Measurements from ENCODE around the gene IFFO2.

DNA sequence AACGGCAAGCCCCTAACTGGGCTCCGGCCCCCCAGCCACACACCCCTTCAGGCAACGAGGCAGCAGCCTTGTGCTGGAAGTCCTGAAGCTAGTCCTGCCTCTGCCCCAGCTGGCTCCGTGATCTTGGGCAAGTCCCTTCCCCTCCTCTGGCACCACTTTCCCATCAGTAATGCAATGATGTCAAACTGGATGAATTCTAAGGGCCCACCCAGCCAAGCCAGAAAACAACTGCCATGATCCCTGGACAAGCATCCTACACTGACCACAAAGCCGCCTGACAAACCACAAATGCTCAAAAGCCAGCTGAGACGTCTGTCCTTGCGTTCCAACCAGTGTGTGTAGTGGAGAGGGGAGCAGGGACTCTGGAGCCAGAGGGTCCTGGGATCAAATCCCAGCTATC lies 26.8 kb downstream of the IFFO2 start:
- TF ChIP-seq POLR2A (IDR thresholded peaks at IDR 0.05), result no peak
- TF ChIP-seq, protein P1, sequence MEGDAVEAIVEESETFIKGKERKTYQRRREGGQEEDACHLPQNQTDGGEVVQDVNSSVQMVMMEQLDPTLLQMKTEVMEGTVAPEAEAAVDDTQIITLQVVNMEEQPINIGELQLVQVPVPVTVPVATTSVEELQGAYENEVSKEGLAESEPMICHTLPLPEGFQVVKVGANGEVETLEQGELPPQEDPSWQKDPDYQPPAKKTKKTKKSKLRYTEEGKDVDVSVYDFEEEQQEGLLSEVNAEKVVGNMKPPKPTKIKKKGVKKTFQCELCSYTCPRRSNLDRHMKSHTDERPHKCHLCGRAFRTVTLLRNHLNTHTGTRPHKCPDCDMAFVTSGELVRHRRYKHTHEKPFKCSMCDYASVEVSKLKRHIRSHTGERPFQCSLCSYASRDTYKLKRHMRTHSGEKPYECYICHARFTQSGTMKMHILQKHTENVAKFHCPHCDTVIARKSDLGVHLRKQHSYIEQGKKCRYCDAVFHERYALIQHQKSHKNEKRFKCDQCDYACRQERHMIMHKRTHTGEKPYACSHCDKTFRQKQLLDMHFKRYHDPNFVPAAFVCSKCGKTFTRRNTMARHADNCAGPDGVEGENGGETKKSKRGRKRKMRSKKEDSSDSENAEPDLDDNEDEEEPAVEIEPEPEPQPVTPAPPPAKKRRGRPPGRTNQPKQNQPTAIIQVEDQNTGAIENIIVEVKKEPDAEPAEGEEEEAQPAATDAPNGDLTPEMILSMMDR (IDR thresholded peaks at IDR 0.05), result no peak

Data from transverse colon (tissue), 3 donors.